IPS-18a (cell line): ENCODE results near the gene FRAS1.

Experiments used
- H3K27ac ChIP-seq: one replicate; pipeline ENCODE4 v1.5.1; 2013; ENCODE audit warnings: low read length
- H3K27me3 ChIP-seq: one replicate; pipeline ENCODE4 v1.6.1; 2013; ENCODE audit warnings: mild to moderate bottlenecking, low read length; ENCODE audit not compliant: control insufficient read depth, insufficient read depth
- H3K36me3 ChIP-seq: one replicate; pipeline ENCODE4 v1.6.1; 2013; ENCODE audit warnings: low read depth, low read length; ENCODE audit not compliant: control insufficient read depth
- H3K4me1 ChIP-seq: one replicate; pipeline ENCODE4 v1.6.1; 2013; ENCODE audit warnings: low read depth, low read length; ENCODE audit not compliant: control insufficient read depth
- H3K4me3 ChIP-seq: one replicate; pipeline ENCODE4 v1.5.1; 2013; ENCODE audit warnings: low read length
- H3K9ac ChIP-seq: one replicate; pipeline ENCODE4 v1.6.1; 2013; ENCODE audit warnings: mild to moderate bottlenecking, low read length, moderate library complexity
- H3K9me3 ChIP-seq: one replicate; pipeline ENCODE4 v1.6.1; 2013; ENCODE audit warnings: low read depth, low read length; ENCODE audit not compliant: control insufficient read depth

FRAS1 gene

GRCh38 chr4:78362310-78362709 is 305.2 kb downstream of the FRAS1 start:
- Histone ChIP-seq H3K27me3 (no peaks in the 10 kb centered on the region), H3K9ac (no peak overlapping the region), H3K27ac (no peak overlapping the region), H3K4me1 (peaks cover 35% of the 10 kb centered on the region), H3K9me3 (no peaks in the 10 kb centered on the region), H3K4me3 (no peak overlapping the region), H3K36me3 (peaks cover 28% of the 10 kb centered on the region)

GRCh38 chr4:78363031-78363570 is 306.0 kb downstream of the FRAS1 start:
- Histone ChIP-seq H3K9me3 (no peaks in the 10 kb centered on the region), H3K27ac (no peak overlapping the region), H3K4me3 (no peak overlapping the region), H3K4me1 (peaks cover 35% of the 10 kb centered on the region), H3K27me3 (no peaks in the 10 kb centered on the region), H3K36me3 (peaks cover 32% of the 10 kb centered on the region), H3K9ac (no peak overlapping the region)

- no peak overlapping the region for H3K27ac ChIP-seq
- no peaks in the 10 kb centered on the region for H3K27me3 ChIP-seq
- no peaks in the 10 kb centered on the region for H3K9me3 ChIP-seq
- no peak overlapping the region for H3K9ac ChIP-seq
- no peak overlapping the region for H3K4me3 ChIP-seq
- H3K4me1 ChIP-seq = peaks cover 27% of the 10 kb centered on the region
- peaks cover 52% of the 10 kb centered on the region for H3K36me3 ChIP-seq
Measured at GRCh38 chr4:78369679-78370078, 312.6 kb downstream of the FRAS1 start.

GRCh38 chr4:78370631-78371372 is 313.7 kb downstream of the FRAS1 start:
- H3K36me3 ChIP-seq = peaks cover 57% of the 10 kb centered on the region

GRCh38 chr4:78372355-78372988 is 315.3 kb downstream of the FRAS1 start:
- Histone ChIP-seq H3K27me3 (no peaks in the 10 kb centered on the region), H3K9me3 (no peaks in the 10 kb centered on the region), H3K27ac (no peak overlapping the region), H3K4me3 (no peak overlapping the region), H3K9ac (no peak overlapping the region), H3K4me1 (peaks cover 27% of the 10 kb centered on the region), H3K36me3 (peaks cover 51% of the 10 kb centered on the region)

More at GRCh38 chr4:78370631-78371372, 313.7 kb downstream of the FRAS1 start:
- no peak overlapping the region for H3K27ac ChIP-seq
- H3K9me3 ChIP-seq = no peaks in the 10 kb centered on the region
- peaks cover 27% of the 10 kb centered on the region for H3K4me1 ChIP-seq
- no peaks in the 10 kb centered on the region for H3K27me3 ChIP-seq
- H3K9ac ChIP-seq = no peak overlapping the region
- H3K4me3 ChIP-seq = no peak overlapping the region

GRCh38 chr4:78377555-78377954 is 320.4 kb downstream of the FRAS1 start:
- H3K4me1 ChIP-seq = no peaks in the 10 kb centered on the region
- peaks cover 71% of the 10 kb centered on the region for H3K36me3 ChIP-seq
- H3K4me3 ChIP-seq = no peak overlapping the region
- H3K27me3 ChIP-seq = no peaks in the 10 kb centered on the region
- H3K9me3 ChIP-seq = no peaks in the 10 kb centered on the region
- H3K9ac ChIP-seq = no peak overlapping the region
- H3K27ac ChIP-seq = no peak overlapping the region

GRCh38 chr4:78379040-78379439 is 321.9 kb downstream of the FRAS1 start:
- H3K4me1 ChIP-seq = no peaks in the 10 kb centered on the region
- no peak overlapping the region for H3K9ac ChIP-seq
- peaks cover 71% of the 10 kb centered on the region for H3K36me3 ChIP-seq
- no peak overlapping the region for H3K27ac ChIP-seq
- H3K27me3 ChIP-seq = no peaks in the 10 kb centered on the region
- H3K9me3 ChIP-seq = no peaks in the 10 kb centered on the region
- no peak overlapping the region for H3K4me3 ChIP-seq

GRCh38 chr4:78379991-78380729 is 323.0 kb downstream of the FRAS1 start:
- peaks cover 71% of the 10 kb centered on the region for H3K36me3 ChIP-seq

GRCh38 chr4:78386679-78387078 is 329.6 kb downstream of the FRAS1 start:
- H3K4me1 ChIP-seq = no peaks in the 10 kb centered on the region
- no peak overlapping the region for H3K27ac ChIP-seq
- no peaks in the 10 kb centered on the region for H3K9me3 ChIP-seq
- peaks cover 54% of the 10 kb centered on the region for H3K36me3 ChIP-seq
- no peak overlapping the region for H3K4me3 ChIP-seq
- no peak overlapping the region for H3K9ac ChIP-seq
- H3K27me3 ChIP-seq = no peaks in the 10 kb centered on the region

More at GRCh38 chr4:78379991-78380729, 323.0 kb downstream of the FRAS1 start:
- no peaks in the 10 kb centered on the region for H3K4me1 ChIP-seq
- H3K27ac ChIP-seq = no peak overlapping the region
- H3K9ac ChIP-seq = no peak overlapping the region
- no peak overlapping the region for H3K4me3 ChIP-seq
- no peaks in the 10 kb centered on the region for H3K27me3 ChIP-seq
- H3K9me3 ChIP-seq = no peaks in the 10 kb centered on the region

GRCh38 chr4:78395642-78396041 is 338.5 kb downstream of the FRAS1 start:
- Histone ChIP-seq H3K9me3 (no peaks in the 10 kb centered on the region), H3K4me3 (no peak overlapping the region), H3K27me3 (no peaks in the 10 kb centered on the region), H3K36me3 (peaks cover under 1% of the 10 kb centered on the region), H3K27ac (no peak overlapping the region), H3K9ac (no peak overlapping the region), H3K4me1 (peaks cover 14% of the 10 kb centered on the region)

- Histone ChIP-seq H3K27ac (no peak overlapping the region), H3K4me3 (peak overlapping the region; percentile 6)
Measured at GRCh38 chr4:78396613-78397291, 339.6 kb downstream of the FRAS1 start.

More at GRCh38 chr4:78396613-78397291, 339.6 kb downstream of the FRAS1 start:
- Histone ChIP-seq H3K36me3 (peaks cover 12% of the 10 kb centered on the region), H3K9ac (no peak overlapping the region), H3K27me3 (no peaks in the 10 kb centered on the region), H3K4me1 (peaks cover 14% of the 10 kb centered on the region), H3K9me3 (no peaks in the 10 kb centered on the region)
